MM.1S (cell line): Measurements from ENCODE around the gene UBE2L6.

ENCODE experiments used
- DNase-seq: peaks from one replicate; pipeline ENCODE4 v3.0.0-alpha.2; 2015
- H2AFZ ChIP-seq: fragments of 300-600 bp; sonication (generic); 2 replicates; pipeline ENCODE4 v1.6.0; 2016; ENCODE audit warnings: antibody characterized with exemption, low read length
- H3F3A ChIP-seq: fragments of 300-600 bp; sonication (generic); 2 replicates; pipeline ENCODE4 v1.6.1; 2016; ENCODE audit warnings: mild to moderate bottlenecking, antibody characterized with exemption, low read length, moderate library complexity, mixed read lengths; ENCODE audit not compliant: insufficient read depth
- H3K27ac ChIP-seq: fragments of 300-600 bp; sonication (generic); 2 replicates; pipeline ENCODE4 v1.5.1; 2016; ENCODE audit warnings: mild to moderate bottlenecking, low read length
- H3K27me3 ChIP-seq: fragments of 300-600 bp; sonication (generic); replicated peaks from 2 replicates; pipeline ENCODE4 v1.6.0; 2016; ENCODE audit warnings: low read length; ENCODE audit not compliant: insufficient read depth
- H3K36me3 ChIP-seq: fragments of 300-600 bp; sonication (generic); replicated peaks from 2 replicates; pipeline ENCODE4 v1.6.1; 2016; ENCODE audit warnings: mild to moderate bottlenecking, low read length, mixed read lengths; ENCODE audit not compliant: insufficient read depth
- H3K4me1 ChIP-seq: fragments of 300-600 bp; sonication (generic); 2 replicates; pipeline ENCODE4 v1.6.1; 2016; ENCODE audit warnings: low read length, mixed read lengths
- H3K4me2 ChIP-seq: fragments of 300-600 bp; sonication (generic); 2 replicates; pipeline ENCODE4 v1.6.0; 2016; ENCODE audit warnings: low read depth, low read length
- H3K4me3 ChIP-seq: fragments of 300-600 bp; sonication (generic); 2 replicates; pipeline ENCODE4 v1.5.1; 2016; ENCODE audit warnings: low read length, mixed read lengths
- H3K79me2 ChIP-seq: fragments of 300-600 bp; sonication (generic); 2 replicates; pipeline ENCODE4 v1.6.1; 2016; ENCODE audit warnings: mixed run types, low read length, mixed read lengths
- H3K9ac ChIP-seq: fragments of 300-600 bp; sonication (generic); 2 replicates; pipeline ENCODE4 v1.6.1; 2016; ENCODE audit warnings: low read length, mixed read lengths
- H3K9me2 ChIP-seq: fragments of 300-600 bp; sonication (generic); replicated peaks from 2 replicates; pipeline ENCODE4 v1.6.1; 2016; ENCODE audit warnings: mild to moderate bottlenecking, low read length, mixed read lengths; ENCODE audit not compliant: insufficient read depth
- H3K9me3 ChIP-seq: fragments of 300-600 bp; sonication (generic); replicated peaks from 2 replicates; pipeline ENCODE4 v1.6.1; 2016; ENCODE audit warnings: mild to moderate bottlenecking, low read length, mixed read lengths; ENCODE audit not compliant: insufficient read depth
- H4K20me1 ChIP-seq: fragments of 300-600 bp; sonication (generic); 2 replicates; pipeline ENCODE4 v1.6.1; 2016; ENCODE audit warnings: mild to moderate bottlenecking, low read length, moderate library complexity, mixed read lengths; ENCODE audit not compliant: insufficient read depth
- CTCF ChIP-seq: fragments of 300-600 bp; sonication (generic); IDR thresholded peaks from 2 replicates; pipeline ENCODE4 v1.5.1; 2016; ENCODE audit warnings: antibody characterized with exemption, low read length, mixed read lengths
- EZH2 ChIP-seq: fragments of 300-600 bp; sonication (generic); optimal IDR thresholded peaks from 2 replicates; pipeline ENCODE3; 2017; ENCODE audit warnings: low read depth, mild to moderate bottlenecking, antibody characterized with exemption, low read length, mixed read lengths
- EZH2phosphoT487 ChIP-seq: fragments of 300-600 bp; sonication (generic); IDR thresholded peaks from 2 replicates; pipeline ENCODE4 v1.6.1; 2018; ENCODE audit warnings: antibody characterized with exemption, low read length

The UBE2L6 gene

GRCh38 chr11:57585301-57585700, 17.8 kb upstream of the UBE2L6 start:
- H2AFZ ChIP-seq, result no peak overlapping the region
- H3K36me3 ChIP-seq, result no peaks in the 10 kb centered on the region
- H3K27me3 ChIP-seq, result no peaks in the 10 kb centered on the region
- no peak overlapping the region for H3K9ac ChIP-seq
- no peak overlapping the region for H3K27ac ChIP-seq
- peaks cover 10% of the 10 kb centered on the region for H3K4me1 ChIP-seq
- no peaks in the 10 kb centered on the region for H3K9me3 ChIP-seq
- H3K4me2 ChIP-seq, result peak overlapping the region; percentile 12; the same call in 1 of the 2 replicates
- no peaks in the 10 kb centered on the region for H3K9me2 ChIP-seq
- TF ChIP-seq EZH2phosphoT487 (no peak), CTCF (no peak)
- peak; percentile 29 for DNase-seq
- H3F3A ChIP-seq, result no peaks in the 10 kb centered on the region
- no peaks in the 10 kb centered on the region for H4K20me1 ChIP-seq
- no peaks in the 10 kb centered on the region for H3K79me2 ChIP-seq
- H3K4me3 ChIP-seq, result no peak overlapping the region

- no peak overlapping the region for H3K4me3 ChIP-seq
- H3K4me1 ChIP-seq, result peaks cover 10% of the 10 kb centered on the region
- no peak for DNase-seq
- no peaks in the 10 kb centered on the region for H3K79me2 ChIP-seq
- H3K27ac ChIP-seq, result no peak overlapping the region
- no peaks in the 10 kb centered on the region for H3K9me3 ChIP-seq
- no peak overlapping the region for H3K4me2 ChIP-seq
- H3F3A ChIP-seq, result no peaks in the 10 kb centered on the region
- H3K36me3 ChIP-seq, result no peaks in the 10 kb centered on the region
- H4K20me1 ChIP-seq, result no peaks in the 10 kb centered on the region
- TF ChIP-seq EZH2, result no peak
- TF ChIP-seq CTCF, result no peak
- H3K9me2 ChIP-seq, result no peaks in the 10 kb centered on the region
- H2AFZ ChIP-seq, result no peak overlapping the region
- no peaks in the 10 kb centered on the region for H3K27me3 ChIP-seq
- H3K9ac ChIP-seq, result no peak overlapping the region
These were observed 16.9 kb upstream of the UBE2L6 start for GRCh38 chr11:57584341-57584740.

GRCh38 chr11:57574061-57574460, 6.6 kb upstream of the UBE2L6 start:
- no peaks in the 10 kb centered on the region for H3K27me3 ChIP-seq
- no peak overlapping the region for H3K4me3 ChIP-seq
- H3K79me2 ChIP-seq, result no peaks in the 10 kb centered on the region
- no peaks in the 10 kb centered on the region for H3K9me2 ChIP-seq
- H2AFZ ChIP-seq, result no peak overlapping the region
- H3F3A ChIP-seq, result no peaks in the 10 kb centered on the region
- no peaks in the 10 kb centered on the region for H3K4me1 ChIP-seq
- no peak for TF ChIP-seq CTCF
- no peak for TF ChIP-seq EZH2phosphoT487
- TF ChIP-seq EZH2, result no peak
- H3K36me3 ChIP-seq, result no peaks in the 10 kb centered on the region
- no peak overlapping the region for H3K9ac ChIP-seq
- H3K9me3 ChIP-seq, result no peaks in the 10 kb centered on the region
- DNase-seq, result no peak
- no peak overlapping the region for H3K27ac ChIP-seq
- H3K4me2 ChIP-seq, result no peak overlapping the region
- no peaks in the 10 kb centered on the region for H4K20me1 ChIP-seq
